ENCODE measurements around the gene LPCAT2.

The LPCAT2 gene

DNA sequence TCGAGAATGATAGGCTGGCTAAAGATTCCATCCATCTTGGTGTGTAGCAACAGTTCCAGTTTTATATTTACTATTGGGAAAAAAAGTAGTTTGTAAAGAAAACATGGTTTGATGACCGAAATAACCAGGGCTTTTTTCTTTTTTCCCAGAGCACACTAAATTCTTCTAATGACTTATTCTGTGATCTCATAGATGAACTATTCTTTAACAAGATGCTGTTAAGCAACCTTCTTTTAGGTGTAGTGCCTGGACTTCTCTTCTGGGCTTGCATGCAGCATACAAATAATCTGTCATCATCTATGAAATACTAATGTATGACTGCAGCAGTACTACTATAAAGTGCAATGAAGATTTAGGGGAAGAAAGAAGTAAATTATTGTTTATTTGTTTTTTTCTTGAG, 46.6 kb downstream of the LPCAT2 start:
- DNase-seq (ENCODE audit: low spot score): no peak

DNA sequence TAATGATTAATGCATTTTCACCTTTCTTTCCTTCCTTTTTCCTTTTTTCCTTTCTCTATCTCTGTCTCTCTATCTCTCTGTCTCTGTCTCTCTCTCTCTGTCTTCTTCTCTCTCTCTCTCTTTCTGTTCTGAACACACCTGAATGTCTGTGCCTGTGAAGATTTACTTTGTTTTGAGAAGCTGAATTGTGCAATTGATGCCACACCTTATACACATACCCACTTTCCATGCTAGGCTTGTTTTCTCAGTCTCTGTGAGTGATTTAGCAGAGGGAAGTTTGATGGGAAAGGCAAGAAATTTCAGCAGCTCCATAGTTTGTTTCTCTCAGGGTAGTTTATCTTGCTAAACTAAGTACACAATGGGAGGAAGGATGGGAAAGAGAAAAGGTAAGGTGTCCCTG, 48.3 kb downstream of the LPCAT2 start:
- no peak for DNase-seq (ENCODE audit: low spot score)

DNA sequence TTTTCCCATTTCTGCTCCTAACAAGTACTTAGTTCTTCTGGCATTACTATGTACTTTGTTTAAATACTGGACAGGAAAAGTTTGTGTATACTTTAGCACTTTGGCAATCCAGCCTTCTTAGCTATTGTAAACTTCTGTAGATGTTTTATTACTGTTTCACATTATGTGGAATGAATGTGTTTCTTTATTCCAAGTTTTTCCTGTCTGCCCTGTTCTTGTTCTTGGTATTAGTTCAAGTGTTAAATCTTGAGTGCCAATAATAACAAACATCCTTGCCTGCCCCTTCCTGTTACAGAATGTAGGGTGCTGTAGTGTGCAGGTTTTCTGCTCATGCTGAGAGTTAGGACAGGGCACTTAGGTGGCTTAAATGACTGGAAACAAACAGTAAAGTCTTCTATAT, 50.4 kb downstream of the LPCAT2 start:
- no peak for DNase-seq (ENCODE audit: low spot score)

DNA sequence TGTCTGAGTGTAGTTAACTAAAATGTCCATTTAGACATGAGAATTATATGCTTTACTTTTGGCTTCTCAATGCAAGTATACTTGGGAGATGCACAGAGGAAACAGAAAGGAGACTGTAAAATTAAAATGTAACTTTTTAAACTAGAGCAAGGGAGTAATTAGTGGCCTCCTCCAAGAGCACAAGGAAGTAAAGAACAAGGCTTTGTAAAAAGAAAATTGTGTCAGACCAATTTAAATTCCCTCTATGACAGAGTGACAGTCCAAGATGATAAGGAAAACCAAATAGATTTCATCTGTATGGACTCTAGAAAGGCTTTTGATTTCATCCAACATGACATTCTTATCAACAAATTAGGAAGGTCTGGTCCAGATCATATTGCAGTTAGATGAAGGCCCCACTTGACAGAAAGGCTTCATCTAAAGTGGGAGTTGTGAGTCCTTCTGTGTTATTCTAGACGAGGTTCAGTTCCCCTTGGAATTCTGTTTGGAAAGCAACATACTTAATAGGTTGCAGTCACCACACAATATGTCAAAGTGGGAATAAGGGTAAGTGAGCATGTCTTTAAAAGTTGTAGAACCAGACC, 51.2 kb downstream of the LPCAT2 start:
- DNase-seq (ENCODE audit: low spot score): no peak

DNA sequence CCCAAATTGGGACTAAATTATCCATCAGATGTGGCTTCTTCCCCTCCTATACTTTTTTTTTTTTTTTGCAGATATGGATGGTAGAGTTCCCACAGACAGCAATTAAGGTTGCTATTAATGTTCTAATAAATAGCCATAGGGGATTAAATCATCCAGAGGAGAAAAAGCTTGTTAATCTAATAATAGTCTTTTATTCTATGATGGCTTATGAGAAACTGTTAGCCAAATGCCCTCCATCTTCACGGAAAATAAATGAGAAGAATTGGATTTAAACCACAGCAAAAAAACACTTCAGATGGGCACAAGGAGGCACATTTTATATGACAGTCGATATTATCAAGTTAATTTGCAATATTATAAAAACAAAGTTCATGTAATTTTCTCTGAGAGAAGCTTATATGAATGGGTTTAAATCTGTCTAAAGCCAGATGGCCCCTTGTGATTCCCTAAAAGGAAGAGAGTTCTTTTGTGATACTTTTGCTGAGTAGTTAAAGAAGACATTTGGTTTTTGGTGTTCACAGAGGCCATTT, 52.5 kb downstream of the LPCAT2 start:
- no peak for DNase-seq (ENCODE audit: low spot score)

DNA sequence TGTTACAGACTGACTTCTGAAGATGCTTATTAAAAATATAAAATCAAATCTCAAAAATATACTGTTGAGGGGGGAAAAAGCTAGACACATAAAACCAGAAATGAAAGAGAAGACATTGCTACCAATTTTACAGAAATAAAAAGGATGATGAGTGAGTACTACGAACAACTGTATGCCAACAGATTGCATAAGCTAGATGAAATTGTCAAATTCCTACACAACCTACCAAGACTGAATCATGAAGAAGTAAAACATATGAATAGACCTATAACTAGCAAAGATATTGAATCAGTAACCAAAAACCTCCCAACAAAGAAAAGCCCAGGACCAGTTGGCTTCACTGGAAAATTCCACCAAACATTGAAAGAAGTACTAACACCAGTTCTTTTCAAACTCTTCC, 54.1 kb downstream of the LPCAT2 start:
- DNase-seq (ENCODE audit: low spot score): no peak

DNA sequence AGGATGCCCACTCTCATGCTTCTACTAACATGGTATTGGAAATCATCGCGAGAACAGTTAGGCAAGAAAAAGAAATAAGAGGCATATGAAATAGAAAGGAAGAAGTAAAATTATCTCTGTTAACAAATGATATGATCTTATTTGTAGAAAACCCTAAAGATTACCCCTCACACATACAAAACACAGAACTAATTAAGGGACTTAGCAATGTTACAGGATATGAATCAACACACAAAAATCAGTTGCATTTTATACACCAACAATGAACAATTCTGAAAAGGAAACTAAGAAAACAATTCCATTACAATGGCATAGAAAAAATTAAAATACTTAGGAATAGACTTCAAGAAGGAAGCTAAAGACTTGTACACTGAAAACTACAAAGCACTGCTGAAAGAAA, 54.9 kb downstream of the LPCAT2 start:
- no peak for DNase-seq (ENCODE audit: low spot score)

DNA sequence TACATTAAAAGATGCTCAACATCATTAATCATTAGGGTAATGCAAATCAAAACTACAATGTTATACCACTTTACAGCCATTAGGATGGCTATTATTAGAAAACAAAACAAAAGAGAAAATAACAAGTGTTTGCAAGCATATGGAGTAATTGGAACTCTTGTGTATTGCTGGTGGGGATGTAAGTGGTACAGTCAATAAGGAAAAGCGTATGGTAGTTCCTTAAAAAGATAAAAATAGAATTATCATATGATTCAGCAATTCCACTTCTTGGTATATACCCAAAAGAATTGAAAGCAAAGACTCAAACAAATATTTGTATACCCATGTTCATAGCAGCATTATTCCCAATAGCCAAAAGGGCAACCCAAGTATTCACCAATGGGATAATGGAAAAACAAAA, 56.2 kb downstream of the LPCAT2 start:
- DNase-seq (ENCODE audit: low spot score): no peak

DNA sequence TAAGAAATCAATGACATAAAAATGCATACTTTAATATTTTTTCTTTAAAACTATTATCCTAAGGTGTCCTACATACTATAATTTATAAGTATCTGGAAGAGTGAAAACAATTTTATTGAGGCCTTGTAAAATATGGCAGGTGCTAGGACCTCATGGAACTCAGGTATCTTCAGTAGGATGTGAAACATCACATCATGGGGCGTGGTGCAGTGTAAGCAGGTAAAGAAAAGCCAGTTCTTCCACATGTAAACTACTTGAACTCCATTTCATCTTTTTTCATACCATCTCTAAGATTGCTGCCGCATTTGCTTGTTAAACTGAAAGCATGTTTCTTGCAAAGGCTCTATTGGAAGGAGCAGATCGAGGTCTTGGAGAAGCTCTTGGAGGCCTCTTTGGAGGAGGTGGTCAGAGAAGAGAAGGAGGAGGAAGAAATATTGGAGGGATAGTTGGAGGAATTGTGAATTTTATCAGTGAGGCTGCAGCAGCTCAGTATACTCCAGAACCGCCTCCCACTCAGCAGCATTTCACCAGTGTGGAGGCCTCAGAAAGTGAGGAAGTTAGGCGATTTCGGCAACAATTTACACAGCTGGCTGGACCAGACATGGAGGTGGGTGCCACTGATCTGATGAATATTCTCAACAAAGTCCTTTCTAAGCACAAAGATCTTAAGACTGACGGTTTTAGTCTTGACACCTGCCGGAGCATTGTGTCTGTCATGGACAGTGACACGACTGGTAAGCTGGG, 57.7 kb downstream of the LPCAT2 start, which contains the start of gene CAPNS2:
TSS of gene CAPNS2 (plus strand) at position 253 of the 744 bp plus-strand sequence. CDS start at position 326, 73 bp downstream.
- no peak for DNase-seq (ENCODE audit: low spot score)

DNA sequence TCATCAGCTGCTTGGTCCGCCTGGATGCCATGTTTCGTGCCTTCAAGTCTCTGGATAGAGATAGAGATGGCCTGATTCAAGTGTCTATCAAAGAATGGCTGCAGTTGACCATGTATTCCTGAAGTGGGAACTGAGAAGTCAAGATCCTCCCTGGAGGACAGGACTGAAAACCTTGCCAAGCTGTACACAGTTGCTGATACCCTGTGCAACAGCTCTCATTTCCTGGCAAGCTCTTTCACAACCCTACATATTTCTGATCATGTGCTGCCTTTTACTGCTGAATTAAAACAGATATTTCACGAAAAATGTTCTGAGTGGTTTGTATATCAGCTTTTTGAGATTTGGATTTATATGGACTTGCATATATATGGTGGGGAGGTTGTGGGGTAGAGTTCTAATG, 58.5 kb downstream of the LPCAT2 start:
- DNase-seq (ENCODE audit: low spot score): no peak

DNA sequence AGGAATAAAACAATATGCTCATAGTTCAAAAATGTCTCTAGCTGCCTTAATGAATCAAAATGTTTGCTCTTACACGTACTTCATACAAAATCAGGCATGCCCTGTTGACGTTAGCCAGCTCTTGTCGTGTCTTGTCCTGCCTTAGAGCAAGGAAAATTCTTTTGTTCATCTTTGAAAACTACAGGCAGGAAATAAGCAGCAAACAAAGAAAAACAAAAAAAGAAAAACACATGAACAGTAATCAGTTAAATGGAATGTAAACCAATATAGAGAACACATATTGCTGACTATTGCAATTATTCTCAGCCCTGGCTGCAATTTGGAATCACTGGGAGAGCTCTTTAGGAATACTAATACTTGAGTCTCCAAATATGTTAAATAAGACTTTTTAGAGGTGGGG, 59.3 kb downstream of the LPCAT2 start:
- DNase-seq (ENCODE audit: low spot score): no peak

DNA sequence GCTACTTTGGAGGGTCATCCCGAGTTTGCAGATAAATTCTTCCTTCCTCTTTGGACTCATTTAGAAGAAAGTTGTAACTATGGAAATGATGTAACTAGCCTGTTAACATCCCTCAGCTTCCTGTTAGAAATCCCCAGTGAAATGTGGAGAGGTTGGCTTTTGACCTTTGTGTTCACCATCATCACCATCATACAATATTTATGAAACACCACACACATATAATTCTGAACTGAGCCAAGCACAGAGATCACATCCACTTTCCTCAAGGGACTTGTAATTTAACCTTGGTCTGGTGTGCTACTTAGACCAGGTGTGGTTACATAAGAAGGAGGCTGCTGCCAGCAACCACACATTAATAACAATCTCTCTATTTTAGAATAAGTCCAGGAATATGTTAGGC, 60.2 kb downstream of the LPCAT2 start:
- no peak for DNase-seq (ENCODE audit: low spot score)

DNA sequence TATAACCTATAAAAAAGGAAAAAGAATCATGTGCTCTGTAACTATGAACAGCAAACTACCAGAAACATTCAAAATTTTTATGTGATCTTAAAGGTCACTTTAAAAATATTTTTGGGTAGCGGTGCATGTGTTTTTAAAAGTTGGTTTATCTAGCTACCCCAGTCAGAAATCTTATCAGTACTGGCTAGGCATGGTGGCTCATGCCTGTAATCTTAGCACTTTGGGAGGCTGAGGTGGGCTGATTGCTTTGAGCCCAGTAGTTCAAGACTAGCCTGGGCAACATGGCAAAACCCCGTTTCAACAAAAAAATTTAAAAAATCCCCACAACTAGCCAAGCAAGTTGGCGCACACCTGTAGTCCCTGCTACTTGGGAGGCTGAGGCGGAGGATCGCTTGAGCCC, 61.3 kb downstream of the LPCAT2 start:
- DNase-seq (ENCODE audit: low spot score): no peak

DNA sequence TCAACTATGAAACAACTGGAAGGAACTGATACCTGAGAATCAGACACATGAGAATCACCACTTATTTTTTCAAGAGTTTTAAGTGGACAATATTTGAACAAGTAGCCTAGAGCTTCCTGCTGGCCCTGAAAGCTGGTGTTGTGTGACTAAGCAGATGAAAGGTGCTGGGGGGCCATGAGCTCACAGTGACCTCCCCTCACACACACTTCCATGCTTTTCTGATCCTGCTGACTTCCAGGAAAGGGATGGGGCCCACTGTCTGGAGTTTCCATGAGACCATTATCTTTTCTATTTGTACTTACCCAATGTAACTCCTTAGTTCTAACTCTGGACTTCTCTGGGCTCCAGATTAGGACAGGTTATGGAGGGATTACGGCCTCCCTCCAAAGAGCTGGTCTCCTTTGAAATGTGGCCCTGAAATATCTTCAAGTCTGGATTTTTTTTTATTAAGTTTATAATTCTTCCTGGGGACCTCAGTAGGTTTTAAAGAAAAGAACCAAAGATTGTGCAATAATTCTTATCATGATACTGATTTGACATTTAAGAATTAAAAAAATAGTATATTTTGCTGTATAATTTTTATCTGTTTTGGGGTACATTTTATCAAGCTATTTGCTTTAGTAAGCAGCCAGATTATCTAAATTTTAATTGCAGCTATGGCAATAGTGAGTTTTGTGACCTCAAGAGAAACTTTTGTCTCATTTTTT, 62.5 kb downstream of the LPCAT2 start:
- no peak for DNase-seq (ENCODE audit: low spot score)

DNA sequence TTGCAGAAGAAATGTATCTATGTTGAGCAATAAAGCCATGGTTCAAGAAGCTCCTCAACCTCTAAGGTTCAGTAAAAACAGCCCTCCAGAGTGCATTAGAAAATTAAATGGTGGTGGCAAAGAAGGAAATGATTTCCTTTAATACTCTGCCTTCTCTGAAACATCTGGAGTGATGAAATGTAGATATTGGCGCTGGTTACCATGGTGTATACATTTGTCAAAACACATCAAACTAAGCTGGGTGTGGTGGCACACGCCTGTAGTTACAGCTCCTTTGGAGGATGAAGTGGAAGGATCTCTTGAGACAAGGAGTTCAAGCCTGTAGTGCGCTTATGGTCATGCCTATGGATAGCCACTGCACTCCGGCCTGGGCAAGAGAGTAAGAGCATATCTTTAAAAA, 63.6 kb downstream of the LPCAT2 start:
- no peak for DNase-seq (ENCODE audit: low spot score)

DNA sequence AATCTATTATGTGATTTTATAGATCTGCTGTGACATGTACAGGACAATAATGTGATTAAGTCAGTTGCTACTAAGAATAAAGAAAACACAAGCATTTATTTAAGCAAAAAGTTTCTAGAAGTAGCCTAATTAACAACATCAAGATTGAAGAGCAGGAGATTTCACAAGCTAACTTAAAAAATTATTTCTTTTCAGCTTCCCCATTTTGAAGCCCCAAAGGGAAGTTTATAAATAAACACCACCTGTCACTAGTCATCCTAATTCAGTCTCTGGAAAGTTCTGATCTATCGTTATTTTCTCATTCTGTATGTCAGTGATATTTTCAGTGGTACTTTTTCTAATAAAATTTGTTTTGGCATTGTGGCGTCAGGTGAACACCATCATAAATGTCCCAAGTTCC, 65.9 kb downstream of the LPCAT2 start:
- DNase-seq (ENCODE audit: low spot score): no peak

DNA sequence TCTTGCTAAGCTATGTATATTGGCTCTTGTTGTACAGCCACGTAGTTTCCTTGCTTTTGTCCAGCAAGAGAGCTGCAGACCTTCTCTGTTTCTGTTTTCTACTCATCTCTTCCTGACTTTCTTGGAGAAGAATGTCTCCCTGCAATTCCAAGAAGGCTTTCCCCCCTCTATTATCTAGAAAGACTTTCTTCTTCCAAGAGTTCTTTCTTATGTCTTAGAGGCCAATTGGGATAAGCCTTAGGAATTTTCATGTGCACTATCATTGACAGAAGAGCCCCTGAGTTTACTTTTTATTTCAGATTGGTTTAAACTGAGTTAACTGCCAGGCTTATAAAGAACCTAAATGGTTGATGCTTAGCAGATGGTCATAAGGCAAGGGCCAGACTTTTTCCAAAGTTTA, 66.6 kb downstream of the LPCAT2 start:
- no peak for DNase-seq (ENCODE audit: low spot score)

DNA sequence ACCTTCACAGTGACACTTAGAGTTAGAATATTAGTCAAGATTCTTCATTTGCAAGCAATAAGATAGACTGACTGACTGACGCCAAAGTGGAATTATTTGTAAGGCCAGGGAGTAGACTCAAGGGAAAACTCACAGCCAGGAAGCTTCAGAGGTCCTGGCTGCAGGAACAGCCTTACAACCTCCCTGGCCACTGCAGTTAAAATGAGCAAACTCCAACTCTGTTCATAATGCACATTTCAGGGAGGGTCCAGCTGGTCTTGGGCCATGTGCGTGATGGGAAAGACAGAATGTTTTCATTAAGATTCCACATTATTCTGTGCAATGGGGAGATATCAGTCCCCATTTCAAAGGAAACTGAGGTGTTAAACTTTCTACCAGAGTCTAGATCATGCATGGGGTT, 67.5 kb downstream of the LPCAT2 start:
- DNase-seq (ENCODE audit: low spot score): no peak

DNA sequence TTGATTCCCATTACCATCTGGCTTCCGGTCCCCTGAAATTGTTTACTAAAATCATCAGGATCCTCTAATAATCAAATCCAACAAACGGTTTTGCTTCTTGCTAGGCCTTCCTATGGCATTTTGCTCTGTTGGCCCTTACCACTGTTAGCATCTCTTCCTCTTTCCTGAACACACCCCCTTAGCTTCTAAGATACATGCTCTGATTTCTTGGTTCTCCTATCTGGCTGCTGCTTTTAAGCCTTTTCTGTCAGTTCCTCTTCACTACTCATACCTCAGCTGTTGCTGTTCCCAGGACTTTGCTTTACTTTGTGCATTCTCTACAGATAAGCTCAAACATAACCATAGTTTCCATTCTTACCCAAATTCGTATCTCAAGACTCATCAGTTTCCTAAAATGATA, 69.0 kb downstream of the LPCAT2 start:
- no peak for DNase-seq (ENCODE audit: low spot score)

DNA sequence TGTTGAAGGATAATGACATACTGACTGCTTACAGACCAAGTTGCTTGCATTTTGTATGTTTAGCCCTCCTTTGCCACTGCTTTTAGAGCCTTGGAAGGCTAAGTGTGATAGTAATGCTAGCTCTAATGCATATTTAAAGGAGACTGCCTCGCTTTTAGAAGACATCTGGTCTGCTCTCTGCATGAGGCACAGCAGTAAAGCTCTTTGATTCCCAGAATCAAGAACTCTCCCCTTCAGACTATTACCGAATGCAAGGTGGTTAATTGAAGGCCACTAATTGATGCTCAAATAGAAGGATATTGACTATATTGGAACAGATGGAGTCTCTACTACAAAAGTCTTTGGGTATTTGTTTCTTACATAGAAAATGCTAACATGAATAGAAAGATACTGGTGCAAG, 76.8 kb downstream of the LPCAT2 start:
- no peak for DNase-seq (ENCODE audit: low spot score)

DNA sequence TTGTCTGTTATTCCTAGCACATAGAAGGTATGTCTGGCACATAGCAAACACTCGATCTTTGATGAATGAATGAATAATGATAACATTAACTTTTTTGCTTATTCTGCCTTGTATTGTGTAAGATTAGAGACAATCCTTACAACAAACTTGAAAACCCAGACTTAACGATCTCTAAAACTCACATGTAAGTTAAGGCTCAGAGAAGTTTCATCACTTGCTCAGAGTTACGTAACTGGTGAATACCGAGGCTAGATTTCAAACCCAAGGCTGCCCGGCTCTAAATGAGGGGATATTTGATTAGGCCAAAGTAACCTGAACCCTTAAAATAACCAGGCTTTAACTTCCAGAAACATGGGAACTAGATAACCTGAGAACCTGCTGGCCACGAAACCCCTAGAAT, 79.9 kb downstream of the LPCAT2 start:
- DNase-seq (ENCODE audit: low spot score): no peak

DNA sequence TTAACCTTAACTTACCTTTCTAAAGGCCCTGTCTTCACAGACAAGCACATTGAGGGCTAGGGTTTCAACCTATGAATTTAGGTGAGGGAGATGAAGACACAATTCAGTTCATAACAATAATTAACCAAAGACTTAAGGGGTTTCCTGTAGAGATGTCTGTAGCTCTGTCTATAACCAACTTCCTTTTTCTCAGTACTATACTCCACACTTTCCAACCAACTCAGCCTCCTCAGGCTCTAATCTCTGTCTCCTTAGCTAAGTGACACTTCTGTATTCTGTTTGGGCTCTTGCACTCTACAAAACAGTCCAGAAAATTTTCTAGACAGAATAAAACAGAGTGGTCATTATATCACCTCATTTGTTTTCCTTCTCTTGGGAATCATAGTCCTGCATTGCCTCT, 83.4 kb downstream of the LPCAT2 start:
- no peak for DNase-seq (ENCODE audit: low spot score)

DNA sequence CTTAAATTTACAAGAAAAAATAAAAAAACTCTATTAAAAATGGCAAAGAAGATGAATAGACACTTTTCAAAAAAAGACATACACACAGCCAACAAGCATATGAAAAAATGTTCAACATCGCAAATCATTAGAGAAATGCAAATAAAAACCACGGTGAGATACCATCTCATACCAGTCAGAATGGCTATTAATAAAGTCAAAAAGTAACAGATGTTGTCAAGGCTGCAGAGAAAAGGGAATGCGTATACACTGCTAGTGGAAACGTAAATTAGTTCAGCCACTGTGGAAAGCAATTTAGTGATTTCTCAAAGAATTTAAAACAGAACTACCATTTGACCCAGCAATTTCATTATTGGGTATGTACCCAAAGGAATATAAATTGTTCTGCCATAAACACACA, 89.1 kb downstream of the LPCAT2 start:
- no peak for DNase-seq (ENCODE audit: low spot score)
